GM06990 (cell line): Measurements from ENCODE around the gene TCTN1.

Experiments
- DNase-seq: peaks from one replicate; pipeline ENCODE4 v3.0.0-alpha.2; 2011; ENCODE audit not compliant: insufficient read length; ENCODE audit errors: extremely low read depth
- H3K27me3 ChIP-seq: replicated peaks from 2 replicates; pipeline ENCODE4 v1.6.0; 2011; ENCODE audit warnings: low read length; ENCODE audit not compliant: control insufficient read depth, insufficient read depth
- H3K36me3 ChIP-seq: 2 replicates; pipeline ENCODE4 v1.5.1; 2011; ENCODE audit warnings: low read length; ENCODE audit not compliant: control insufficient read depth, insufficient read depth
- H3K4me3 ChIP-seq: replicated peaks from 2 replicates; pipeline ENCODE4 v1.5.1; 2011; ENCODE audit warnings: low read depth, mild to moderate bottlenecking, control low read depth, low read length
- TF ChIP-seq, protein P1 (sequence below): IDR thresholded peaks from 2 replicates; pipeline ENCODE4 v1.5.1; 2011; ENCODE audit warnings: low read length, control low read depth, mild to moderate bottlenecking, inconsistent platforms; ENCODE audit not compliant: insufficient read depth, poor library complexity, severe bottlenecking

TCTN1 gene

DNA sequence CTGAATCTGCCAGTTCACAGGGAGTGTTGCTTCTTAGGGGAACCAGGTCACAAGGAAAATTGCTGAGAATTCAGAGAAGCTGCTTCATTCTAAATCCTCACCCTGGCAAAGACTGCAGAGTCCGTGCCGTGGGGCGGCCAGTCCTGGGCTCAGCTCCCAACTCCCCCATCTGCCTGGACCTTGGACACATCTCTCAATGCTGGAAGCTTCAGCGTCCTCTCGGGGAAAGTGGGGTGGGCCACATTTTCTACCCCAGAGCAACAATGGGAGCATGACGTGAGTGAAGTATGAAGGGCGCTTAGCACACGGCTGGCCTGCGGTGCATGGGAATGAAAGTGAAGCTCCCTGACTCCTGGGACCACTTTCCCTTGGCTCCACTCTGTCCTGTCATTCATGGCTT, 43.8 kb downstream of the TCTN1 start:
- TF ChIP-seq, protein P1, sequence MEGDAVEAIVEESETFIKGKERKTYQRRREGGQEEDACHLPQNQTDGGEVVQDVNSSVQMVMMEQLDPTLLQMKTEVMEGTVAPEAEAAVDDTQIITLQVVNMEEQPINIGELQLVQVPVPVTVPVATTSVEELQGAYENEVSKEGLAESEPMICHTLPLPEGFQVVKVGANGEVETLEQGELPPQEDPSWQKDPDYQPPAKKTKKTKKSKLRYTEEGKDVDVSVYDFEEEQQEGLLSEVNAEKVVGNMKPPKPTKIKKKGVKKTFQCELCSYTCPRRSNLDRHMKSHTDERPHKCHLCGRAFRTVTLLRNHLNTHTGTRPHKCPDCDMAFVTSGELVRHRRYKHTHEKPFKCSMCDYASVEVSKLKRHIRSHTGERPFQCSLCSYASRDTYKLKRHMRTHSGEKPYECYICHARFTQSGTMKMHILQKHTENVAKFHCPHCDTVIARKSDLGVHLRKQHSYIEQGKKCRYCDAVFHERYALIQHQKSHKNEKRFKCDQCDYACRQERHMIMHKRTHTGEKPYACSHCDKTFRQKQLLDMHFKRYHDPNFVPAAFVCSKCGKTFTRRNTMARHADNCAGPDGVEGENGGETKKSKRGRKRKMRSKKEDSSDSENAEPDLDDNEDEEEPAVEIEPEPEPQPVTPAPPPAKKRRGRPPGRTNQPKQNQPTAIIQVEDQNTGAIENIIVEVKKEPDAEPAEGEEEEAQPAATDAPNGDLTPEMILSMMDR: no peak
- Histone ChIP-seq H3K4me3 (no peak overlapping the region), H3K36me3 (peaks cover 39% of the 10 kb centered on the region), H3K27me3 (no peaks in the 10 kb centered on the region)
- DNase-seq: no peak

DNA sequence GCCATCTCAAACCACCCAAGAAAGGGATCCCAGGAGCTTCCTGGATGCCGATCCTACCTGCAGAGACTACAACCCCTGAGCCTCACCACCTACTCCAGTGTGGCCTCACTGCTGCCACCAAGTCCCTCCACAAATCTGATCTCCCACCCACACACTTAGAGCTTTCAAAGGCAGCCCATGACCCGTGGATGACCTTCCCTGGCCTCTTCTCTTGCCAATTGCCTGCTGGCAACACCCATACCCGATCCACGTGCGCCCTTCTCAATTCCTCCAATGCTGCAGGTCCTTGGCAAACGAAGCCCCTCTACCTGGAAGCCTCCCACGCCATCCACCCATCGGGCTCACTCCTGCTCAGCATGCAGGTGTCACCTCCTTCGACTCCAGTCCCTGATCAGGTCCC, 44.3 kb downstream of the TCTN1 start:
- H3K27me3 ChIP-seq: no peaks in the 10 kb centered on the region
- H3K4me3 ChIP-seq: no peak overlapping the region
- TF ChIP-seq, protein P1: no peak
- DNase-seq: no peak
- peaks cover 38% of the 10 kb centered on the region for H3K36me3 ChIP-seq

DNA sequence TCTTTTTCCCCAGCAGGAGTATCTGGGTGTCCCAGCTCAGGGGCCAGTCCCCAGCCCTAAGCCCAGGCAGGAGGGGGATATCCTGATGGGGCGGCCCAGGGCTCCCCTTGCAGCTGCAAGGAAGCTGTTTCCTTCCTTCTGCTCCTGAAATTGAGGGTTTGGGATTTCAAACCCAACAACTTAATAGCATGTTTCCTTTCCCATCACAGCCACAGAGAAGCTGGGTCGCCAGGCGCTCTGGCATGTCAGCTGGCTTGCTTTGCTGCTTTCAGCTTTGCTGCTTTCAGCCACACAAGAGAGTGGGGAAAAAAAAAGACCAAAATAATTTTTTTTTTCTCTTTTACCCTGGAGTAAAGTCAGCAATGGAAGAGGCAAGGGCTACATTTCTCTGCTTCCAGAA, 44.9 kb downstream of the TCTN1 start:
- DNase-seq: no peak
- Histone ChIP-seq H3K36me3 (peaks cover 35% of the 10 kb centered on the region), H3K4me3 (no peak overlapping the region), H3K27me3 (no peaks in the 10 kb centered on the region)
- TF ChIP-seq, protein P1: no peak

DNA sequence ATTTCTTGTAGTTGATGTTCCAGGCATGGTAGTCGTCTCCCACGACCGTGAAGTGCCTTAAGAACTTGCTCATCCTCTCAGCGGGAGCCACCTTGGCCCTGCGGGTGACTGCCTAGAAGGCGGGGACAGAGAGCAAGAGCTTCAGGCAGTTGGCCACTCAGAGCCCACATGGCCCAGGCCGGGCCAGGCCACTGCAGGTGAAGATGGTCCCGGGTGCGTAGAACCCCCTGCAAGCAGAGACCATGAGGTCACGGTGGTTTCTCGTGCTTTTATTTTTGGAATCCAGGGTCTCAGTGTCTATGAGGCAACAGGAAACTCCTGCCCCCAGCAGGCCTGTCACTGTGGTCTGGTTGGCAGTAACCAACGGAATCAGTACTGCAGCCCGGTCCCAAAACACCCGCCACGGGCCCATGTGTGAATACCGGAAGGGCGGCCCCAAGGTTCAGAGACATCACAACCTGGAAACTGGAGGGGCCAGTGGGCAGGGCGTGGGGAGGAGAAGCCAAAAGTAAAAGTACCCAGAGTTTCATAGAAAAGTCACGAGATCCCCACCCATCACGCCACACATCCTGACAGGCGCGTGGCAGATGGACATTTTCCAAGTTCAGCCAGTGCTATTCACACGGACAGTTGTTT, 47.5 kb downstream of the TCTN1 start:
- peak; percentile 88 for DNase-seq

DNA sequence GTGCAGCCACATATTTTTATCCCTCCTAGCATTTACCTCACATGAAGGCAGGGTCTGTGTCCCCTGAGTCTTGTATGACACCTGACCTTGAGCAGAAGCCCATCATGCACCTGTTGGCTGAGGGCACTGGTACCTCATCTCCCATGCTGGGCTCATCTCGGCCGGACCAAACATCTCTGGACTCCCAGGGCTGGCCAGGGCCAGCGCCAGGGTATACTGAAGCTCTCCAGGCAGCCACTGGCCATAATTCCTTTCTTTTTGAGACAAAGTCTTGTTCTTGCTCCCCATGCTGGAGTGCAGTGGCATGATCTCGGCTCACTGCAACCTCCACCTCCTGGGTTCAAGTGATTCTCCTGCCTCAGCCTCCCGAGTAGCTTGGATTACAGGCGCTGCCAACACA, 53.0 kb downstream of the TCTN1 start:
- Histone ChIP-seq H3K27me3 (no peaks in the 10 kb centered on the region), H3K4me3 (peak overlapping the region; percentile 70), H3K36me3 (peaks cover 9% of the 10 kb centered on the region)
- DNase-seq: no peak
- TF ChIP-seq, protein P1: no peak

More for the DNA sequence above, 47.5 kb downstream of the TCTN1 start:
- TF ChIP-seq, protein P1: no peak
- Histone ChIP-seq H3K4me3 (peak overlapping the region; percentile 70), H3K36me3 (peaks cover 21% of the 10 kb centered on the region), H3K27me3 (no peaks in the 10 kb centered on the region)

DNA sequence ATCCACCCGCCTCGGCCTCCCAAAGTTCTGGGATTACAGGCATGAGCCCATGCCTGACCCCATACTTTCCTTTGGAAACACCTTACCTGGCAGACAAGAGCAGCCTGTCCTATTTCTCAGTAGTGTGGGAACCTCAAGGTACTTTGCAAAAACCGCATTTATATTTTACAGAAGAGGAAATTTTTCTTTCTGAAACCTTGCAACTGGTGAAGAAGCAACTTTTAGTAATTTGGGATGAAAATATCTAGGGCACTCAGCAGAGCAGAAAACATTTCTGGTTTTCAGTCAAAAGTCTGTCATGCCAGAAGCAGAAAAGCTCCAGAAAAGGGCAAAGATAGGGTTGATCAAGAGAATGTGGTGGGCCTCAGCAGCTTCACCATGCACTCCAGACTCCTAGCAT, 53.7 kb downstream of the TCTN1 start:
- H3K36me3 ChIP-seq: peaks cover 9% of the 10 kb centered on the region
- DNase-seq: no peak
- H3K4me3 ChIP-seq: peak overlapping the region; percentile 70
- H3K27me3 ChIP-seq: no peaks in the 10 kb centered on the region
- TF ChIP-seq, protein P1: no peak
